C4-2B (cell line): Measurements from ENCODE around the gene MFSD6L.

Experiments
- ZFX ChIP-seq: fragments of 450-650 bp; IDR thresholded peaks from 2 replicates; pipeline ENCODE4 v1.6.1; 2017
- TF ChIP-seq, protein P1 (sequence below): fragments of 450-650 bp; conservative IDR thresholded peaks from 2 replicates; pipeline ENCODE4 v1.5.1; 2017; ENCODE audit warnings: mild to moderate bottlenecking

GRCh38 chr17:8831234-8831849 lies 32.2 kb upstream of the MFSD6L start:
- TF ChIP-seq, protein P1, sequence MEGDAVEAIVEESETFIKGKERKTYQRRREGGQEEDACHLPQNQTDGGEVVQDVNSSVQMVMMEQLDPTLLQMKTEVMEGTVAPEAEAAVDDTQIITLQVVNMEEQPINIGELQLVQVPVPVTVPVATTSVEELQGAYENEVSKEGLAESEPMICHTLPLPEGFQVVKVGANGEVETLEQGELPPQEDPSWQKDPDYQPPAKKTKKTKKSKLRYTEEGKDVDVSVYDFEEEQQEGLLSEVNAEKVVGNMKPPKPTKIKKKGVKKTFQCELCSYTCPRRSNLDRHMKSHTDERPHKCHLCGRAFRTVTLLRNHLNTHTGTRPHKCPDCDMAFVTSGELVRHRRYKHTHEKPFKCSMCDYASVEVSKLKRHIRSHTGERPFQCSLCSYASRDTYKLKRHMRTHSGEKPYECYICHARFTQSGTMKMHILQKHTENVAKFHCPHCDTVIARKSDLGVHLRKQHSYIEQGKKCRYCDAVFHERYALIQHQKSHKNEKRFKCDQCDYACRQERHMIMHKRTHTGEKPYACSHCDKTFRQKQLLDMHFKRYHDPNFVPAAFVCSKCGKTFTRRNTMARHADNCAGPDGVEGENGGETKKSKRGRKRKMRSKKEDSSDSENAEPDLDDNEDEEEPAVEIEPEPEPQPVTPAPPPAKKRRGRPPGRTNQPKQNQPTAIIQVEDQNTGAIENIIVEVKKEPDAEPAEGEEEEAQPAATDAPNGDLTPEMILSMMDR: no peak
- TF ChIP-seq ZFX: no peak
